ENCODE measurements around the gene CRNN. TPM values are rescaled to one million over a fixed set of nuclear protein-coding genes. Genes with fewer than 3 reads are reported as not detected.

CRNN gene
- total RNA-seq, 1 experiment from 2014 or later, result not detected

- no peak overlapping the region for H2BK15ac ChIP-seq (ENCODE audit: low read depth, low read length)
- H3K27ac ChIP-seq (ENCODE audit: insufficient read length, low read depth, low read length), result no peak overlapping the region
- no peak overlapping the region for H2AK5ac ChIP-seq (ENCODE audit: insufficient read length, low read length)
- H3K27me3 ChIP-seq (ENCODE audit: insufficient read depth, low read length), result no peaks in the 10 kb centered on the region
- H3K56ac ChIP-seq (ENCODE audit: insufficient read length, low read depth, low read length), result no peak overlapping the region
- H3K23me2 ChIP-seq (ENCODE audit: insufficient read length, low read depth, low read length, poor library complexity, severe bottlenecking), result no peaks in the 10 kb centered on the region
- no peak overlapping the region for H3K18ac ChIP-seq (ENCODE audit: insufficient read length, low read depth, low read length)
- H3K27me3 Mint-ChIP-seq (ENCODE audit: low read depth), result peaks cover 3% of the 10 kb centered on the region
- no peak overlapping the region for H3K4me3 Mint-ChIP-seq
- no peak overlapping the region for H3K4ac ChIP-seq (ENCODE audit: low read depth, low read length)
- no peaks in the 10 kb centered on the region for H3K79me2 ChIP-seq (ENCODE audit: insufficient read depth, low read length)
- no peak overlapping the region for H4K8ac ChIP-seq (replicated peaks; ENCODE audit: insufficient read length, low read depth, low read length)
- no peak overlapping the region for H4K5ac ChIP-seq (ENCODE audit: insufficient read length, low read depth, low read length)
- no peak for DNase-seq
- H4K91ac ChIP-seq (ENCODE audit: insufficient read length, low read depth, low read length), result no peak overlapping the region
- H4K20me1 ChIP-seq (ENCODE audit: control insufficient read depth, insufficient read depth, insufficient read length), result no peaks in the 10 kb centered on the region
- H3K9ac ChIP-seq (ENCODE audit: extremely low read depth, insufficient read length, low read length), result no peak overlapping the region
- no peak overlapping the region for H3K23ac ChIP-seq (ENCODE audit: insufficient read length, low read depth, low read length)
- H3K9me3 ChIP-seq (ENCODE audit: control insufficient read depth, low read depth, low read length), result peaks cover 85% of the 10 kb centered on the region
- no peak overlapping the region for H2BK12ac ChIP-seq (ENCODE audit: insufficient read length, low read depth, low read length)
- no peak overlapping the region for H2BK20ac ChIP-seq (ENCODE audit: low read depth, low read length, poor library complexity, severe bottlenecking)
- H2BK120ac ChIP-seq (ENCODE audit: low read depth, low read length, poor library complexity, severe bottlenecking), result no peak overlapping the region
- H3K4me1 Mint-ChIP-seq, result no peaks in the 10 kb centered on the region
- WGBS (ENCODE audit: extremely low coverage, insufficient read length, low lambda C conversion rate), result no CpG with 5 or more reads among the region's 3 CpGs
- no peaks in the 10 kb centered on the region for H3K4me1 ChIP-seq (ENCODE audit: insufficient read depth, low read length)
- peaks cover 89 to 92% of the 10 kb centered on the region in 2 experiments for H3K9me3 Mint-ChIP-seq
- H3K4me2 ChIP-seq (ENCODE audit: insufficient read depth, insufficient read length, low read length), result no peak overlapping the region
- no peak overlapping the region for H2AFZ ChIP-seq (ENCODE audit: low read length)
- peaks cover 11 to 25% (median 15%) of the 10 kb centered on the region in 3 experiments; a peak in 6 of 7 replicates for H3K36me3 Mint-ChIP-seq (ENCODE audit: insufficient read depth in 1 of 3, low read depth in 3 of 3)
- no peak overlapping the region for H3K27ac Mint-ChIP-seq
- no peak overlapping the region for H3K14ac ChIP-seq (ENCODE audit: insufficient read depth, low read length)
- H3K79me1 ChIP-seq (ENCODE audit: insufficient read depth, low read depth, low read length, poor library complexity, severe bottlenecking), result no peaks in the 10 kb centered on the region
- no peak overlapping the region for H2BK5ac ChIP-seq (ENCODE audit: insufficient read length, low read length)
- TF ChIP-seq, protein P1, sequence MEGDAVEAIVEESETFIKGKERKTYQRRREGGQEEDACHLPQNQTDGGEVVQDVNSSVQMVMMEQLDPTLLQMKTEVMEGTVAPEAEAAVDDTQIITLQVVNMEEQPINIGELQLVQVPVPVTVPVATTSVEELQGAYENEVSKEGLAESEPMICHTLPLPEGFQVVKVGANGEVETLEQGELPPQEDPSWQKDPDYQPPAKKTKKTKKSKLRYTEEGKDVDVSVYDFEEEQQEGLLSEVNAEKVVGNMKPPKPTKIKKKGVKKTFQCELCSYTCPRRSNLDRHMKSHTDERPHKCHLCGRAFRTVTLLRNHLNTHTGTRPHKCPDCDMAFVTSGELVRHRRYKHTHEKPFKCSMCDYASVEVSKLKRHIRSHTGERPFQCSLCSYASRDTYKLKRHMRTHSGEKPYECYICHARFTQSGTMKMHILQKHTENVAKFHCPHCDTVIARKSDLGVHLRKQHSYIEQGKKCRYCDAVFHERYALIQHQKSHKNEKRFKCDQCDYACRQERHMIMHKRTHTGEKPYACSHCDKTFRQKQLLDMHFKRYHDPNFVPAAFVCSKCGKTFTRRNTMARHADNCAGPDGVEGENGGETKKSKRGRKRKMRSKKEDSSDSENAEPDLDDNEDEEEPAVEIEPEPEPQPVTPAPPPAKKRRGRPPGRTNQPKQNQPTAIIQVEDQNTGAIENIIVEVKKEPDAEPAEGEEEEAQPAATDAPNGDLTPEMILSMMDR (conservative IDR thresholded peaks at IDR 0.05), result no peak
- H3T11ph ChIP-seq (ENCODE audit: low read length), result no peak overlapping the region
These were observed 4.0 kb downstream of the CRNN start for GRCh38 chr1:152410028-152410427.

All from H9 (cell line).